ENCODE data around the gene ABCG8. TPM values are rescaled to one million over a fixed set of nuclear protein-coding genes. Genes with fewer than 3 reads are reported as not detected.

ABCG8 gene
- total and polyA plus RNA-seq, 10 of the 15 experiments (the other 5 are each of a cell fraction or from before 2014, with no cell fraction given), result not detected

DNA sequence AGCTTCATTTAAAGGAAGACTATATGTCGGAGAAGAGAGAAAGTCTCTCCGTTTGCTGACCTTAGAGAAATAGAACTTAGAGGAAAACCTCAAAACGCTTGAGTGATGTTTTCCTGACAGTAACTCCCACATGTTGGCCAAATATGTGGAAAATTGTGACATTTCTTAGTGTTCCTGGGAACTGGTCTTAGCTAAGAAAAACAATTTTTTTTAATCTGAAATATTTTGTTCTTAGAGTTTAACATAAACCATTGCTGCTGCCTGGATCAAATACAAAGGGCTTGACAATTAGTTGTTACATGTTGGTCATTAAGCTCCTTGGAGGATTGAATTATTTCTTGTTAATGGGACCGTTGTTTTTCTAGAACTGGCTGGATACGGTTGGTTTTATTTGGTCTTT lies 48.6 kb upstream of the ABCG8 start:
- ATAC-seq, result no peak
- no TSS peak for BruUV-seq (replicated peaks)
- 94% methylated on average over 5 of the region's 5 CpGs for WGBS (ENCODE audit: insufficient coverage, insufficient replicate concordance, low lambda C conversion rate, missing lambda C conversion rate)
- ChIA-PET POLR2A (no interaction called here), CTCF (interaction anchor here (0.6 kb wide), 1 partner anchor 190 kb away, joined by 4 read pairs; no protein-coding TSS in a partner anchor), RAD21 (ENCODE audit: unreplicated experiment) (no interaction called here), SMC1A (ENCODE audit: uncharacterized antibody, unreplicated experiment) (interaction anchor here (1.3 to 2.1 kb wide), 2 partner anchors 9 to 10 kb away, joined by 3 to 4 read pairs; no protein-coding TSS in a partner anchor)
- no peaks in the 10 kb centered on the region for H3K4me1 ChIP-seq (ENCODE audit: control insufficient read depth, insufficient read depth, low read length)
- no peaks in the 10 kb centered on the region for H3K9me3 ChIP-seq (replicated peaks; ENCODE audit: control insufficient read depth, insufficient read depth, low read length)
- H3K36me3 ChIP-seq (ENCODE audit: control insufficient read depth in 2 of 2, insufficient read depth in 2 of 2, low read length in 1 of 2), result peaks cover 0 to 3% of the 10 kb centered on the region in 2 experiments; a peak in 1 of 4 replicates
- no peak overlapping the region for H3K4me3 ChIP-seq
- no peak for DNase-seq (ENCODE audit: low read depth, low spot score)
- no peak overlapping the region for H3K9ac ChIP-seq (ENCODE audit: control insufficient read depth, insufficient read depth, low read length)
- FAIRE-seq, result no peak
- no peaks in the 10 kb centered on the region for H3K79me2 ChIP-seq (ENCODE audit: control insufficient read depth, insufficient read depth, low read length)
- no peak for TF ChIP-seq RAD51 (IDR thresholded peaks at IDR 0.05)
- TF ChIP-seq, protein P1, sequence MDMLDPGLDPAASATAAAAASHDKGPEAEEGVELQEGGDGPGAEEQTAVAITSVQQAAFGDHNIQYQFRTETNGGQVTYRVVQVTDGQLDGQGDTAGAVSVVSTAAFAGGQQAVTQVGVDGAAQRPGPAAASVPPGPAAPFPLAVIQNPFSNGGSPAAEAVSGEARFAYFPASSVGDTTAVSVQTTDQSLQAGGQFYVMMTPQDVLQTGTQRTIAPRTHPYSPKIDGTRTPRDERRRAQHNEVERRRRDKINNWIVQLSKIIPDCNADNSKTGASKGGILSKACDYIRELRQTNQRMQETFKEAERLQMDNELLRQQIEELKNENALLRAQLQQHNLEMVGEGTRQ (IDR thresholded peaks at IDR 0.05; ENCODE audit: borderline replicate concordance, low read depth, low read length), result no peak
- TF ChIP-seq EED (IDR thresholded peaks at IDR 0.05; ENCODE audit: low read depth), result no peak
- in situ Hi-C loops (cut with MboI), result no loop called here
- no peaks in the 10 kb centered on the region for H3K27me3 ChIP-seq (replicated peaks in 1 of 2; ENCODE audit: control insufficient read depth in 2 of 2, insufficient read depth in 2 of 2, low read length in 1 of 2)
- H3K4me2 ChIP-seq (ENCODE audit: control insufficient read depth, insufficient read depth), result no peak overlapping the region
- no peaks in the 10 kb centered on the region for H4K20me1 ChIP-seq (ENCODE audit: control insufficient read depth, insufficient read depth)
- H2AFZ ChIP-seq (ENCODE audit: control insufficient read depth, low read depth, low read length), result no peak overlapping the region
- no peak overlapping the region for H3K27ac ChIP-seq (ENCODE audit: control insufficient read depth, insufficient read depth)
- intact Hi-C loops (cut with micrococcal nuclease; ENCODE audit: unreplicated experiment), result no loop called here

DNA sequence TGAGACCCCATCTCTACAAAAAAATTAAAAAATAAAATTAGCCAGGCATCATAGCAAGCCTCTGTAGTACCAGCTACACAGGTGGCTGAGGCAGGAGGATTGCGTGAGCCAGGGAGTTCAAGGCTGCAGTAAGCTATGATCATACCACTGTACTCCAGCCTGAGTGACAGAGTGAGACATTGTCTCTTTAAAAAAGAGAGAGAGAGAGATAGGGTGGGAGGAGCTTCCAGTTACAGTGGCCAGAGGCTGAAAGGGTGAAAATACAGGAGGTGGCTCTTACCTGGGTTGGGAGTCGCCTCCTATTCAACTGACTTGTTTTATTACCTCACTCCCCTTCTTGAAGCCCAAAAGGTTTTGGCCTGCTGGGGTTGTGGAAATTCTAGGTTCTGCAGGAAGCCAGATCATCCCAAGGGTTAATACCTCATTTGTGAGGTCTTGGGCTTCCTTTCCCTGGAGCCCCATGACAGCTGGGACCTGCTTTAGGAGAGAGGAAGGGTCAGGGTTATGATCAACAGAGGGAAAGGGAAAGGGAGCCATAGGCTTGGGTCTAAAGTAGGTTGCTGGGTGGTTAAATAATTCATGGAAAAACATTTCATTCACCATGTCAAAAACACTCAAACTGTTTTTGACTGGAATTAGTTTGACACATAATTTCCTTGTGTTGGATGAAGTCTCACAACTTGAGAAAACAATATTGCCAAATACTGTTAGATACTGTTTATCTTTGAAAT lies 47.6 kb upstream of the ABCG8 start:
- Histone ChIP-seq H3K9ac (ENCODE audit: control insufficient read depth, insufficient read depth, low read length) (no peak overlapping the region), H3K4me1 (ENCODE audit: control insufficient read depth, insufficient read depth, low read length) (no peaks in the 10 kb centered on the region), H2AFZ (ENCODE audit: control insufficient read depth, low read depth, low read length) (no peak overlapping the region), H3K27me3 (replicated peaks in 1 of 2; ENCODE audit: control insufficient read depth in 2 of 2, insufficient read depth in 2 of 2, low read length in 1 of 2) (no peaks in the 10 kb centered on the region), H3K4me3 (no peak overlapping the region), H3K36me3 (ENCODE audit: control insufficient read depth in 2 of 2, insufficient read depth in 2 of 2, low read length in 1 of 2) (peaks cover 0 to 3% of the 10 kb centered on the region in 2 experiments; a peak in 1 of 4 replicates), H3K4me2 (ENCODE audit: control insufficient read depth, insufficient read depth) (no peak overlapping the region), H3K9me3 (replicated peaks; ENCODE audit: control insufficient read depth, insufficient read depth, low read length) (no peaks in the 10 kb centered on the region), H4K20me1 (ENCODE audit: control insufficient read depth, insufficient read depth) (no peaks in the 10 kb centered on the region), H3K79me2 (ENCODE audit: control insufficient read depth, insufficient read depth, low read length) (no peaks in the 10 kb centered on the region), H3K27ac (ENCODE audit: control insufficient read depth, insufficient read depth) (no peak overlapping the region)
- FAIRE-seq (no peak), DNase-seq (ENCODE audit: low read depth, low spot score) (no peak), ATAC-seq (no peak)
- intact Hi-C loops (cut with micrococcal nuclease; ENCODE audit: unreplicated experiment) (no loop called here), in situ Hi-C loops (cut with MboI) (no loop called here)
- CTCF ChIA-PET, result no interaction called here
- no TSS peak for BruUV-seq (replicated peaks)
- POLR2A ChIA-PET, result interaction anchor here (1.0 kb wide), 1 partner anchor 17 kb away, joined by 3 read pairs; no protein-coding TSS in a partner anchor
- RAD21 ChIA-PET (ENCODE audit: unreplicated experiment), result no interaction called here
- WGBS (ENCODE audit: insufficient coverage, insufficient replicate concordance, low lambda C conversion rate, missing lambda C conversion rate), result 92% methylated on average over 2 of the region's 2 CpGs
- SMC1A ChIA-PET (ENCODE audit: uncharacterized antibody, unreplicated experiment), result interaction anchor here (2.1 kb wide), 1 partner anchor 9 kb away, joined by 4 read pairs; no protein-coding TSS in a partner anchor
- TF ChIP-seq EED (IDR thresholded peaks at IDR 0.05; ENCODE audit: low read depth) (no peak), TCF3 (IDR thresholded peaks at IDR 0.05; ENCODE audit: borderline replicate concordance, insufficient read depth, low read depth, low read length) (no peak), BRCA1 (IDR thresholded peaks at IDR 0.05; ENCODE audit: low read depth, low read length) (no peak), RAD21 (IDR thresholded peaks at IDR 0.05; ENCODE audit: insufficient read depth, low read depth, low read length) (no peak), CEBPB (IDR thresholded peaks at IDR 0.05; ENCODE audit: borderline replicate concordance in 1 of 2, low read depth in 2 of 2, low read length in 2 of 2) (no peak), IKZF1 (conservative IDR thresholded peaks at IDR 0.05) (no peak), RUNX3 (IDR thresholded peaks at IDR 0.05; ENCODE audit: low read length) (no peak), BHLHE40 (IDR thresholded peaks at IDR 0.05; ENCODE audit: borderline replicate concordance in 1 of 2, low read depth in 2 of 2, low read length in 1 of 2) (no peak), CBFB (IDR thresholded peaks at IDR 0.05; ENCODE audit: low read depth) (no peak), CREB1 (IDR thresholded peaks at IDR 0.05; ENCODE audit: low read depth) (no peak)
- TF ChIP-seq, protein P2, sequence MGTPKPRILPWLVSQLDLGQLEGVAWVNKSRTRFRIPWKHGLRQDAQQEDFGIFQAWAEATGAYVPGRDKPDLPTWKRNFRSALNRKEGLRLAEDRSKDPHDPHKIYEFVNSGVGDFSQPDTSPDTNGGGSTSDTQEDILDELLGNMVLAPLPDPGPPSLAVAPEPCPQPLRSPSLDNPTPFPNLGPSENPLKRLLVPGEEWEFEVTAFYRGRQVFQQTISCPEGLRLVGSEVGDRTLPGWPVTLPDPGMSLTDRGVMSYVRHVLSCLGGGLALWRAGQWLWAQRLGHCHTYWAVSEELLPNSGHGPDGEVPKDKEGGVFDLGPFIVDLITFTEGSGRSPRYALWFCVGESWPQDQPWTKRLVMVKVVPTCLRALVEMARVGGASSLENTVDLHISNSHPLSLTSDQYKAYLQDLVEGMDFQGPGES (IDR thresholded peaks at IDR 0.05), result no peak
